Measurements from ENCODE around the gene HK3.

The HK3 gene

GRCh38 chr5:176899296-176899891, at the start of gene HK3:
Gene HK3 (minus strand): TSS chr5:176899346. CDS start chr5:176896159, 3,187 bp downstream.
- TF ChIP-seq CTCF (IDR thresholded peaks at IDR 0.05; ENCODE audit: borderline replicate concordance, insufficient read depth, low read depth, low read length), result no peak
- no peak within 1 kb of the TSS for H3K4me3 ChIP-seq (ENCODE audit: low read depth, low read length)

- TF ChIP-seq CTCF (IDR thresholded peaks at IDR 0.05; ENCODE audit: borderline replicate concordance, insufficient read depth, low read depth, low read length), result no peak
- no peak overlapping the region for H3K4me3 ChIP-seq (ENCODE audit: low read depth, low read length)
These were observed 49.3 kb upstream of the HK3 start for GRCh38 chr5:176948458-176948857.

- no peak overlapping the region for H3K4me3 ChIP-seq (ENCODE audit: low read depth, low read length)
- no peak for TF ChIP-seq CTCF (IDR thresholded peaks at IDR 0.05; ENCODE audit: borderline replicate concordance, insufficient read depth, low read depth, low read length)
These were observed 48.7 kb upstream of the HK3 start for GRCh38 chr5:176947847-176948246.

GRCh38 chr5:176944268-176944667, 45.1 kb upstream of the HK3 start:
- TF ChIP-seq CTCF (IDR thresholded peaks at IDR 0.05; ENCODE audit: borderline replicate concordance, insufficient read depth, low read depth, low read length), result no peak
- no peak overlapping the region for H3K4me3 ChIP-seq (ENCODE audit: low read depth, low read length)

- TF ChIP-seq CTCF (IDR thresholded peaks at IDR 0.05; ENCODE audit: borderline replicate concordance, insufficient read depth, low read depth, low read length), result no peak
- H3K4me3 ChIP-seq (ENCODE audit: low read depth, low read length), result no peak overlapping the region
These were observed 44.7 kb upstream of the HK3 start for GRCh38 chr5:176943816-176944215.

- no peak overlapping the region for H3K4me3 ChIP-seq (ENCODE audit: low read depth, low read length)
- TF ChIP-seq CTCF (IDR thresholded peaks at IDR 0.05; ENCODE audit: borderline replicate concordance, insufficient read depth, low read depth, low read length), result no peak
These were observed 42.8 kb upstream of the HK3 start for GRCh38 chr5:176941951-176942350.

- no peak overlapping the region for H3K4me3 ChIP-seq (ENCODE audit: low read depth, low read length)
- TF ChIP-seq CTCF (IDR thresholded peaks at IDR 0.05; ENCODE audit: borderline replicate concordance, insufficient read depth, low read depth, low read length), result no peak
These were observed 39.3 kb upstream of the HK3 start for GRCh38 chr5:176938472-176938871.
